Colon (tissue), 2 donors: Measurements from ENCODE around the gene TSPAN9.

Source experiments
- FAIRE-seq: peaks from 2 replicates; lab custom pipeline; 2012; peaks lifted over from hg19 to GRCh38; lab: Jason Lieb, UNC
- donor health status: control.
- donor health status: control.

Gene TSPAN9

GRCh38 chr12:3076730-3077571 is at the start of gene TSPAN9:
Gene TSPAN9 (plus strand): TSS chr12:3077379. CDS start chr12:3201194, 123,815 bp downstream.
- FAIRE-seq: no peak

GRCh38 chr12:3028108-3028507 is 49.1 kb upstream of the TSPAN9 start:
- FAIRE-seq: no peak

- no peak for FAIRE-seq
Observed at GRCh38 chr12:3030821-3031429, 46.3 kb upstream of the TSPAN9 start.

GRCh38 chr12:3032161-3032560 is 45.0 kb upstream of the TSPAN9 start:
- no peak for FAIRE-seq

- FAIRE-seq: no peak
Observed at GRCh38 chr12:3032770-3033538, 44.2 kb upstream of the TSPAN9 start.

GRCh38 chr12:3033539-3033867 is 43.7 kb upstream of the TSPAN9 start:
- FAIRE-seq: no peak

GRCh38 chr12:3034067-3034750 is 43.0 kb upstream of the TSPAN9 start:
- FAIRE-seq: no peak

GRCh38 chr12:3035171-3035570 is 42.0 kb upstream of the TSPAN9 start:
- FAIRE-seq: no peak

GRCh38 chr12:3035815-3036702 is 41.1 kb upstream of the TSPAN9 start:
- FAIRE-seq: no peak

GRCh38 chr12:3036901-3037600 is 40.1 kb upstream of the TSPAN9 start:
- FAIRE-seq: no peak

GRCh38 chr12:3038166-3038565 is 39.0 kb upstream of the TSPAN9 start:
- FAIRE-seq: no peak

GRCh38 chr12:3038926-3039510 is 38.2 kb upstream of the TSPAN9 start:
- no peak for FAIRE-seq

GRCh38 chr12:3040026-3040656 is 37.0 kb upstream of the TSPAN9 start:
- FAIRE-seq: no peak

- no peak for FAIRE-seq
Observed at GRCh38 chr12:3040663-3041544, 36.3 kb upstream of the TSPAN9 start.

- FAIRE-seq: no peak
Observed at GRCh38 chr12:3041558-3042164, 35.5 kb upstream of the TSPAN9 start.

- no peak for FAIRE-seq
Observed at GRCh38 chr12:3042394-3042793, 34.8 kb upstream of the TSPAN9 start.

GRCh38 chr12:3042826-3043225 is 34.4 kb upstream of the TSPAN9 start:
- no peak for FAIRE-seq

GRCh38 chr12:3043406-3043805 is 33.8 kb upstream of the TSPAN9 start:
- FAIRE-seq: no peak
